Measurements from ENCODE around the gene NUP210L.

- TF ChIP-seq CTCF (IDR thresholded peaks at IDR 0.05) (no peak), POLR2AphosphoS5 (IDR thresholded peaks at IDR 0.05) (no peak), POLR2A (IDR thresholded peaks at IDR 0.05) (no peak), EP300 (IDR thresholded peaks at IDR 0.05) (no peak)
Observed at GRCh38 chr1:154171223-154171583, 16.3 kb upstream of the NUP210L start.

Data from sigmoid colon (tissue), 4 donors.